HepG2 (cell line): ENCODE measurements around the gene PEX14. TPM values are rescaled to one million over a fixed set of nuclear protein-coding genes. Genes with fewer than 3 reads are reported as not detected.

ENCODE experiments used
- ASH2L ChIP-seq: fragments of 300-600, 200-600 bp; sonication (generic); IDR thresholded peaks from 2 replicates; pipeline ENCODE4 v1.7.0; 2017; ENCODE audit warnings: low read depth, mild to moderate bottlenecking, moderate library complexity, mixed read lengths, low read length; ENCODE audit not compliant: insufficient read length
- FOXK1 ChIP-seq: sonication (generic); formaldehyde crosslinking; IDR thresholded peaks from 2 replicates; pipeline ENCODE4 v1.4.0; 2020; ENCODE audit warnings: low read depth, missing genetic modification reagents, borderline replicate concordance
- MAFF ChIP-seq: IDR thresholded peaks from 2 replicates; pipeline ENCODE4 v1.6.1; 2011; ENCODE audit warnings: low read depth, low read length, improper control_type of control experiment
- MEIS1 ChIP-seq: sonication (generic); formaldehyde crosslinking; IDR thresholded peaks from 2 replicates; pipeline ENCODE4 v1.9.0; 2021; ENCODE audit warnings: mild to moderate bottlenecking, missing genetic modification reagents, moderate library complexity, borderline replicate concordance
- NFE2 ChIP-seq: sonication (generic); formaldehyde crosslinking; IDR thresholded peaks from 2 replicates; pipeline ENCODE4 v1.4.0; 2020; ENCODE audit warnings: missing genetic modification reagents
- ZC3H4 ChIP-seq: sonication (generic); formaldehyde crosslinking; IDR thresholded peaks from 2 replicates; pipeline ENCODE4 v1.4.0; 2020; ENCODE audit warnings: missing genetic modification reagents, borderline replicate concordance
- ZNF44 ChIP-seq: sonication (generic); formaldehyde crosslinking; IDR thresholded peaks from 2 replicates; pipeline ENCODE4 v1.5.1; 2020; ENCODE audit warnings: mild to moderate bottlenecking, missing genetic modification reagents
- ZNF737 ChIP-seq: sonication (generic); formaldehyde crosslinking; IDR thresholded peaks from 2 replicates; pipeline ENCODE4 v1.5.0; 2020; ENCODE audit warnings: missing genetic modification reagents, mild to moderate bottlenecking, borderline replicate concordance
- ZNF766 ChIP-seq: sonication (generic); formaldehyde crosslinking; IDR thresholded peaks from 2 replicates; pipeline ENCODE4 v1.5.0; 2020; ENCODE audit warnings: missing genetic modification reagents, borderline replicate concordance
- ZNF891 ChIP-seq: sonication (generic); formaldehyde crosslinking; IDR thresholded peaks from 2 replicates; pipeline ENCODE4 v1.5.0; 2020; ENCODE audit warnings: mild to moderate bottlenecking, missing genetic modification reagents
- polyA plus RNA-seq, 8 experiments: library from polyadenylated mRNA; depleted of rRNA in 3 of 8; stranded (reverse) in 7 of 8; unstranded in 1 of 8; fragments of >200 nt; fragmentation: Illumina TruSeq in 4 of 8; extraction: Trizol in 4 of 8; gene quantifications; 2 replicates each; pipeline versions ENCODE4 v1.2.1 to v1.2.3, GENCODE V29; 2011 to 2016; ENCODE audit warnings: low read depth in 4 of 8, missing spikeins in 1 of 8, mixed read lengths in 1 of 8; ENCODE audit not compliant: insufficient read depth in 1 of 8
- total RNA-seq, 5 experiments: library from RNA; depleted of rRNA; stranded (reverse); fragments of >200 nt; fragmentation: Illumina TruSeq; extraction: Trizol; gene quantifications; 2 replicates each; pipeline ENCODE4 v1.2.3, GENCODE V29; 2016; ENCODE audit warnings: low read depth in 1 of 5
- TF ChIP-seq, protein P1 (sequence below): sonication (generic); formaldehyde crosslinking; IDR thresholded peaks from 2 replicates; pipeline ENCODE4 v1.5.1; 2020; ENCODE audit warnings: missing genetic modification reagents, mild to moderate bottlenecking, borderline replicate concordance
- TF ChIP-seq, protein P2 (sequence below): sonication (generic); formaldehyde crosslinking; IDR thresholded peaks from 2 replicates; pipeline ENCODE4 v1.8.1; 2023; ENCODE audit warnings: mild to moderate bottlenecking, missing genetic modification reagents
- TF ChIP-seq, protein P3 (sequence below): IDR thresholded peaks from 2 replicates; pipeline ENCODE4 v1.6.1; 2016; ENCODE audit warnings: mild to moderate bottlenecking, missing biosample characterization, missing genetic modification reagents

The PEX14 gene
- total and polyA plus RNA-seq, 2 of the 13 experiments (the other 11 are each of a cell fraction or from before 2014, with no cell fraction given) = 6.5 to 9.9 TPM

DNA sequence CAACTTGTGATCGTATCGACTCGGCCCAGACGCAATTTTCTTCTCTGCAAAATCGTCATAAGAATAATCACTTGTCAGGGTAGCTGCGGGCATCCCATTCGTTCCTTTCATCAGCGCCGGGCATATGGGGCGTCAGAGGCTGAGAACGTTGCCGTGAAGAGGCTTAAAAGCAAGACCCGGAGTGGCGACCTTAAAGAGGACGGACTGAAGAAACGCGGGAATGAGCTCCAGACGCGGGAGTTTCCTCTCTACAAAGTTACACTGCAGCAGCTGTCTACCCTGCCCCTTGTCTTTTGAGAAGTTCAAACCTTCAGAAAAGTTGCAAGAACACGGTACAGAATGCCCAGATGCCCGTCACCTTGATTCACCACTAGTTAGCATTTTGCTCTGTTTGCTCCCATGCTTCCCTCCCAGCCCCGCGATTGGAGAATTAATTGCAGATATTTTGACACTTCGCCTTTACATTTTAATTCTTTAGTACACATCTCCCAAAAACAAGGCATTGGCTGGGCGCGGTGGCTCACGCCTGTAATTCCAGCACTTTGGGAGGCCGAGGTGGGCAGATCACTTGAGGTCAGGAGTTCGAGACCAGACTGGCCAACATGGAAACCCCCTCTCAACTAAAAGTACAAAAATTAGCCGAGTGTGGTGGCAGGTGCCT lies 43.5 kb upstream of the PEX14 start (continued):
- TF ChIP-seq FOXK1 (no peak), NFE2 (no peak), MAFF (no peak), MEIS1 (no peak), ZC3H4 (CRISPR knock-in tag) (0 out of 2 replicates have a peak, but pooled peaks have one; percentile 5), ASH2L (peak; percentile 20), ZNF44 (CRISPR knock-in tag) (no peak), ZNF737 (CRISPR knock-in tag) (no peak), ZNF891 (CRISPR knock-in tag) (no peak), ZNF766 (CRISPR knock-in tag) (no peak)
- TF ChIP-seq, protein P1, sequence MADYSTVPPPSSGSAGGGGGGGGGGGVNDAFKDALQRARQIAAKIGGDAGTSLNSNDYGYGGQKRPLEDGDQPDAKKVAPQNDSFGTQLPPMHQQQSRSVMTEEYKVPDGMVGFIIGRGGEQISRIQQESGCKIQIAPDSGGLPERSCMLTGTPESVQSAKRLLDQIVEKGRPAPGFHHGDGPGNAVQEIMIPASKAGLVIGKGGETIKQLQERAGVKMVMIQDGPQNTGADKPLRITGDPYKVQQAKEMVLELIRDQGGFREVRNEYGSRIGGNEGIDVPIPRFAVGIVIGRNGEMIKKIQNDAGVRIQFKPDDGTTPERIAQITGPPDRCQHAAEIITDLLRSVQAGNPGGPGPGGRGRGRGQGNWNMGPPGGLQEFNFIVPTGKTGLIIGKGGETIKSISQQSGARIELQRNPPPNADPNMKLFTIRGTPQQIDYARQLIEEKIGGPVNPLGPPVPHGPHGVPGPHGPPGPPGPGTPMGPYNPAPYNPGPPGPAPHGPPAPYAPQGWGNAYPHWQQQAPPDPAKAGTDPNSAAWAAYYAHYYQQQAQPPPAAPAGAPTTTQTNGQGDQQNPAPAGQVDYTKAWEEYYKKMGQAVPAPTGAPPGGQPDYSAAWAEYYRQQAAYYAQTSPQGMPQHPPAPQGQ (CRISPR knock-in tag) = 0 out of 2 replicates have a peak, but pooled peaks have one; percentile 6
- TF ChIP-seq, protein P2, sequence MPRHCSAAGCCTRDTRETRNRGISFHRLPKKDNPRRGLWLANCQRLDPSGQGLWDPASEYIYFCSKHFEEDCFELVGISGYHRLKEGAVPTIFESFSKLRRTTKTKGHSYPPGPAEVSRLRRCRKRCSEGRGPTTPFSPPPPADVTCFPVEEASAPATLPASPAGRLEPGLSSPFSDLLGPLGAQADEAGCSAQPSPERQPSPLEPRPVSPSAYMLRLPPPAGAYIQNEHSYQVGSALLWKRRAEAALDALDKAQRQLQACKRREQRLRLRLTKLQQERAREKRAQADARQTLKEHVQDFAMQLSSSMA = 0 out of 2 replicates have a peak, but pooled peaks have one; percentile 67
- TF ChIP-seq, protein P3, sequence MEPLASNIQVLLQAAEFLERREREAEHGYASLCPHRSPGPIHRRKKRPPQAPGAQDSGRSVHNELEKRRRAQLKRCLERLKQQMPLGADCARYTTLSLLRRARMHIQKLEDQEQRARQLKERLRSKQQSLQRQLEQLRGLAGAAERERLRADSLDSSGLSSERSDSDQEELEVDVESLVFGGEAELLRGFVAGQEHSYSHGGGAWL (CRISPR knock-in tag) = 0 out of 2 replicates have a peak, but pooled peaks have one; percentile 11
